Activated CD4-positive, alpha-beta T cell treated with anti-CD3 and anti-CD28 coated beads for 36 hours (primary cell): ENCODE data around the gene PCMT1. TPM values are rescaled to one million over a fixed set of nuclear protein-coding genes. Genes with fewer than 3 reads are reported as not detected.
A peak's percentile ranks its signal among the peaks of the same experiment; 100 is the strongest.
"Not testable (repeated sequence)": the region's sequence is repeated elsewhere in the genome, so short reads cannot be mapped to it uniquely, and the experiment has no call there.

Experiments used
- ATAC-seq: fragments of 200-7000 bp; cut with Tn5 transposase; one replicate; pipeline ENCODE4 v1.10.0; 2021; ENCODE audit warnings: mild to moderate bottlenecking, moderate library complexity
- CTCF ChIA-PET: fragments of 350-600 bp; sonication (Branson Sonifier 250); formaldehyde crosslinking; loops from one replicate; lab custom pipeline; 2021; ENCODE audit warnings: antibody characterized with exemption; lab: Charles Lee
- POLR2A ChIA-PET: fragments of 350-600 bp; sonication (Branson Sonifier 250); formaldehyde crosslinking; loops from one replicate; lab custom pipeline; 2021; ENCODE audit warnings: antibody characterized with exemption, inconsistent platforms; lab: Charles Lee
- DNase-seq: peaks from one replicate; pipeline ENCODE4 v3.0.0-alpha.2; 2020
- H3K27ac Mint-ChIP-seq: one replicate; pipeline ENCODE4 v1.8.0; 2021; ENCODE audit warnings: mixed read lengths
- H3K27me3 Mint-ChIP-seq: one replicate; pipeline ENCODE4 v1.8.0; 2021; ENCODE audit warnings: mixed read lengths
- H3K36me3 Mint-ChIP-seq: one replicate; pipeline ENCODE4 v1.8.0; 2021; ENCODE audit warnings: low read depth, mixed read lengths
- H3K4me1 Mint-ChIP-seq: one replicate; pipeline ENCODE4 v1.8.0; 2021; ENCODE audit warnings: mixed read lengths
- H3K4me3 Mint-ChIP-seq: one replicate; pipeline ENCODE4 v1.8.0; 2021; ENCODE audit warnings: mild to moderate bottlenecking, moderate library complexity, mixed read lengths
- H3K9me3 Mint-ChIP-seq: one replicate; pipeline ENCODE4 v1.8.0; 2021; ENCODE audit warnings: low read depth, mixed read lengths
- intact Hi-C, 2 experiments: fragments of 100-400 bp; cut with DNase I in 1 of 2; cut with micrococcal nuclease in 1 of 2; formaldehyde crosslinking; loops; one replicate each; pipeline versions ENCODE4 v1.14.2 to v1.15.1; 2022 to 2024; cut with DNase I, micrococcal nuclease
- total RNA-seq, 2 experiments: library from RNA; stranded (reverse); gene quantifications; one replicate each; pipeline ENCODE4 v1.2.3, GENCODE V29; 2021

Gene PCMT1
- total RNA-seq, 2 experiments from 2014 or later: 90.1 to 91.3 TPM

GRCh38 chr6:149840345-149841075, 91.0 kb downstream of the PCMT1 start:
- ChIA-PET POLR2A (interaction anchor here (0.6 kb wide), 1 partner anchor 1002 kb away, joined by 5 read pairs; no protein-coding TSS in a partner anchor), CTCF (interaction anchor here (0.6 to 2.3 kb wide), 10 partner anchors 8 to 1727 kb away, joined by 3 to 12 read pairs (median 3); no protein-coding TSS in a partner anchor)
- Mint-ChIP-seq H3K4me1 (no peaks in the 10 kb centered on the region), H3K27ac (no peak overlapping the region), H3K27me3 (peaks cover 1% of the 10 kb centered on the region), H3K36me3 (no peaks in the 10 kb centered on the region), H3K9me3 (no peaks in the 10 kb centered on the region), H3K4me3 (no peak overlapping the region)
- intact Hi-C loops: loop anchor here in 1 of 2 experiments (1.0 kb wide), 2 partner anchors 25 to 86 kb away; no protein-coding TSS in a partner anchor
- peak; percentile 73 for ATAC-seq
- DNase-seq: peak; percentile 79

GRCh38 chr6:149842331-149842730, 92.8 kb downstream of the PCMT1 start:
- intact Hi-C loops: no loop called here
- CTCF ChIA-PET: no interaction called here
- H3K9me3 Mint-ChIP-seq: no peaks in the 10 kb centered on the region
- H3K27ac Mint-ChIP-seq: no peak overlapping the region
- peaks cover 1% of the 10 kb centered on the region for H3K27me3 Mint-ChIP-seq
- ATAC-seq: no peak
- H3K36me3 Mint-ChIP-seq: no peaks in the 10 kb centered on the region
- H3K4me1 Mint-ChIP-seq: no peaks in the 10 kb centered on the region
- no peak for DNase-seq
- POLR2A ChIA-PET: interaction anchor here (0.6 kb wide), 1 partner anchor 40 kb away, joined by 3 read pairs; no protein-coding TSS in a partner anchor
- no peak overlapping the region for H3K4me3 Mint-ChIP-seq

GRCh38 chr6:149843051-149843633, 93.6 kb downstream of the PCMT1 start:
- Mint-ChIP-seq H3K27ac (no peak overlapping the region), H3K4me1 (no peaks in the 10 kb centered on the region), H3K27me3 (peaks cover 1% of the 10 kb centered on the region), H3K36me3 (no peaks in the 10 kb centered on the region), H3K4me3 (no peak overlapping the region), H3K9me3 (no peaks in the 10 kb centered on the region)
- intact Hi-C loops: no loop called here
- ATAC-seq (no peak), DNase-seq (no peak)
- ChIA-PET CTCF (no interaction called here), POLR2A (no interaction called here)

- intact Hi-C loops, H3K27me3 Mint-ChIP-seq, POLR2A ChIA-PET, H3K4me1 Mint-ChIP-seq, H3K9me3 Mint-ChIP-seq, H3K27ac Mint-ChIP-seq, ATAC-seq, DNase-seq, H3K36me3 Mint-ChIP-seq, H3K4me3 Mint-ChIP-seq: not testable (repeated sequence)
- CTCF ChIA-PET: interaction anchor here (2.5 kb wide), 1 partner anchor 9 kb away, joined by 12 read pairs; no protein-coding TSS in a partner anchor
Measured at GRCh38 chr6:149844036-149844435, 94.5 kb downstream of the PCMT1 start.

- Mint-ChIP-seq H3K4me1 (no peaks in the 10 kb centered on the region), H3K9me3 (no peaks in the 10 kb centered on the region), H3K36me3 (no peaks in the 10 kb centered on the region), H3K27me3 (peaks cover 1% of the 10 kb centered on the region), H3K4me3 (no peak overlapping the region), H3K27ac (no peak overlapping the region)
- ChIA-PET CTCF (interaction anchor here (2.5 kb wide), 1 partner anchor 9 kb away, joined by 12 read pairs; no protein-coding TSS in a partner anchor), POLR2A (no interaction called here)
- ATAC-seq (no peak), DNase-seq (no peak)
- intact Hi-C loops: no loop called here
Measured at GRCh38 chr6:149844480-149844879, 94.9 kb downstream of the PCMT1 start.

- DNase-seq (no peak), ATAC-seq (no peak)
- intact Hi-C loops: no loop called here
- H3K4me1 Mint-ChIP-seq: no peaks in the 10 kb centered on the region
- H3K27ac Mint-ChIP-seq: no peak overlapping the region
- H3K4me3 Mint-ChIP-seq: no peak overlapping the region
- H3K36me3 Mint-ChIP-seq: no peaks in the 10 kb centered on the region
- ChIA-PET POLR2A (no interaction called here), CTCF (interaction anchor here (2.5 kb wide), 1 partner anchor 10 kb away, joined by 12 read pairs; no protein-coding TSS in a partner anchor)
- H3K9me3 Mint-ChIP-seq: no peaks in the 10 kb centered on the region
- H3K27me3 Mint-ChIP-seq: peaks cover 1% of the 10 kb centered on the region
Measured at GRCh38 chr6:149845549-149845948, 96.0 kb downstream of the PCMT1 start.

GRCh38 chr6:149846321-149846720, 96.8 kb downstream of the PCMT1 start:
- Mint-ChIP-seq H3K4me3 (no peak overlapping the region), H3K9me3 (no peaks in the 10 kb centered on the region), H3K4me1 (peaks cover 3% of the 10 kb centered on the region), H3K27ac (no peak overlapping the region), H3K36me3 (peaks cover 4% of the 10 kb centered on the region), H3K27me3 (peaks cover 4% of the 10 kb centered on the region)
- ATAC-seq (no peak), DNase-seq (no peak)
- POLR2A ChIA-PET: no interaction called here
- CTCF ChIA-PET: interaction anchor here (2.5 kb wide), 1 partner anchor 11 kb away, joined by 12 read pairs; no protein-coding TSS in a partner anchor
- intact Hi-C loops: no loop called here

- no peaks in the 10 kb centered on the region for H3K9me3 Mint-ChIP-seq
- DNase-seq: no peak
- peaks cover 16% of the 10 kb centered on the region for H3K4me1 Mint-ChIP-seq
- POLR2A ChIA-PET: interaction anchor here (0.7 kb wide), 1 partner anchor 15 kb away, joined by 5 read pairs; no protein-coding TSS in a partner anchor
- H3K27ac Mint-ChIP-seq: no peak overlapping the region
- CTCF ChIA-PET: interaction anchor here (0.6 to 1.8 kb wide), 4 partner anchors 8 to 548 kb away, joined by 3 to 6 read pairs (median 4); no protein-coding TSS in a partner anchor
- peaks cover 4% of the 10 kb centered on the region for H3K36me3 Mint-ChIP-seq
- no peak for ATAC-seq
- H3K4me3 Mint-ChIP-seq: no peak overlapping the region
- peaks cover 4% of the 10 kb centered on the region for H3K27me3 Mint-ChIP-seq
- intact Hi-C loops: no loop called here
Measured at GRCh38 chr6:149847939-149848267, 98.4 kb downstream of the PCMT1 start.

- ATAC-seq, H3K4me3 Mint-ChIP-seq, H3K27me3 Mint-ChIP-seq, intact Hi-C loops, H3K27ac Mint-ChIP-seq, POLR2A ChIA-PET, H3K36me3 Mint-ChIP-seq, DNase-seq, H3K9me3 Mint-ChIP-seq: not testable (repeated sequence)
- peaks cover 17% of the 10 kb centered on the region for H3K4me1 Mint-ChIP-seq
- CTCF ChIA-PET: interaction anchor here (1.8 kb wide), 1 partner anchor 12 kb away, joined by 6 read pairs; no protein-coding TSS in a partner anchor
Measured at GRCh38 chr6:149848343-149848742, 98.8 kb downstream of the PCMT1 start.

GRCh38 chr6:149851461-149852110, 102.0 kb downstream of the PCMT1 start:
- peaks cover 4% of the 10 kb centered on the region for H3K36me3 Mint-ChIP-seq
- ATAC-seq (no peak), DNase-seq (no peak)
- intact Hi-C loops: no loop called here
- H3K9me3 Mint-ChIP-seq: no peaks in the 10 kb centered on the region
- ChIA-PET CTCF (interaction anchor here (0.5 to 1.1 kb wide), 2 partner anchors 18 to 204 kb away, joined by 3 to 4 read pairs; no protein-coding TSS in a partner anchor), POLR2A (no interaction called here)
- H3K4me1 Mint-ChIP-seq: peaks cover 17% of the 10 kb centered on the region
- H3K27me3 Mint-ChIP-seq: peaks cover 5% of the 10 kb centered on the region
- no peak overlapping the region for H3K4me3 Mint-ChIP-seq
- no peak overlapping the region for H3K27ac Mint-ChIP-seq

- intact Hi-C loops: no loop called here
- CTCF ChIA-PET: interaction anchor here (1.0 kb wide), 1 partner anchor 11 kb away, joined by 3 read pairs; no protein-coding TSS in a partner anchor
- Mint-ChIP-seq H3K36me3 (peaks cover 4% of the 10 kb centered on the region), H3K27ac (no peak overlapping the region), H3K4me3 (no peak overlapping the region), H3K9me3 (no peaks in the 10 kb centered on the region), H3K4me1 (peaks cover 17% of the 10 kb centered on the region), H3K27me3 (peaks cover 5% of the 10 kb centered on the region)
- DNase-seq (no peak), ATAC-seq (no peak)
- POLR2A ChIA-PET: interaction anchor here (0.6 kb wide), 1 partner anchor 209 kb away, joined by 3 read pairs; no protein-coding TSS in a partner anchor
Measured at GRCh38 chr6:149852180-149852579, 102.6 kb downstream of the PCMT1 start.
